HPDE6-E6E7 (cell line): ENCODE data around the gene WWOX.

Experiments
- DNase-seq: peaks from one replicate; pipeline ENCODE4 v3.0.0; 2011; ENCODE audit warnings: missing footprints; ENCODE audit errors: extremely low spot score

Gene WWOX

DNA sequence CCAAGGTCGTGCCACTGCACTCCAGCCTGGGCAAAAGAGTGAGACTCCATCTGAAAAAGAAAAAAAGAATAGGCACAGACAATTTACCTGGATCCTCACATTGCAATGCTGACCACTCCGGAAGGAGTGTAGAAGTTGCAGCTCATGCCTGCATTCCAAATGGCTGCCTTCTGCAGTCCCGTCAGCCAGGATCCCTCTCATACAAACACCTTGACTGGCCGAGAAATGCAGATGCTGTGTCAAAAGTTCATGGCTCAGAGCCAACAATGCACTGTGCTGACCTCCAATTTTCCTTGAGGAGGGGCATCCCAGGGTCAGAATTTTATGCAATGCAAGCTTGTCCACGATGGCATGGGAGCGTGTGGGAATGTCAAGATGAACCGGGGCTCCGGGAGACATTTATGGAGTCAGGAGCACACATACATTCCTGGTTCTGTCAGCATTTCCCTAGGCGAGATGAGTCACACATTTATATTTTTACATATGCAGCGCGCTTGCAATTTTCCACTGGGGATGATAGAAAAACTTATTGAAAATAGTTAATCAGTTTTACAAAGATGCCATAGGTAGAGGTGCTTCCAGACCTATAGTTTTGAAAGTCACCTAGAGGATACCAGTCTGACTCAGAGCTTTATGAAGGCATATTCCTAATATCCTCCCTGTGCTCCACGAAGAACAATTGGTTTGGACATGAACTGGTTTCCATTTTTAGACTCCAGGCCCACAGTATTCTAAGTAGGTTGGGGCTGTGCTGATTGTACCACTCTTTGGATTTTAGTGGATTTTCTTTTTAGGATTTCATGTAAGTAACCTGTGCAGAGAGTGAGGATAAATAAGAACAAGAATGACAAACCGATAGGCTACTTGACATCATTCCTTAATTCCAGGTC, 886.5 kb downstream of the WWOX start:
- no peak for DNase-seq

DNA sequence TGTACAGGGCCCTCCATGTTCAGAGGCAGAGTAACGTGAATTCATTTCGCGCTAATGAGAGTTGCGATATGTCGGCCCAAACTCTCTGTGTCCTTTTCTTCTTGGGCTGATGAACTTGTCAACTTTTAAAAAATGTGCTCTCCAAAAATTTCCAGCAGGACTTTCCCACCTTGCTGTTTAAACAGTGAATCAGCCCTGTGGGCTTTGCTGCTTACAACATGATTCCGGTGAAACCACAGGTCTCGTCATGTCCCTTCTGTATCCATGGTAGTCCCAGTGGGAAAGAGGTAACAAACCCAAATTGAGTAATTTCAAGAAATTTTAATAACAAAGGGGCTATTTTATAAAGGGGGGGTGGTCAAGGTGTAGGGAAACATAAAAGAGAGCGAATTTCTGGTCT, 888.2 kb downstream of the WWOX start:
- DNase-seq = no peak

DNA sequence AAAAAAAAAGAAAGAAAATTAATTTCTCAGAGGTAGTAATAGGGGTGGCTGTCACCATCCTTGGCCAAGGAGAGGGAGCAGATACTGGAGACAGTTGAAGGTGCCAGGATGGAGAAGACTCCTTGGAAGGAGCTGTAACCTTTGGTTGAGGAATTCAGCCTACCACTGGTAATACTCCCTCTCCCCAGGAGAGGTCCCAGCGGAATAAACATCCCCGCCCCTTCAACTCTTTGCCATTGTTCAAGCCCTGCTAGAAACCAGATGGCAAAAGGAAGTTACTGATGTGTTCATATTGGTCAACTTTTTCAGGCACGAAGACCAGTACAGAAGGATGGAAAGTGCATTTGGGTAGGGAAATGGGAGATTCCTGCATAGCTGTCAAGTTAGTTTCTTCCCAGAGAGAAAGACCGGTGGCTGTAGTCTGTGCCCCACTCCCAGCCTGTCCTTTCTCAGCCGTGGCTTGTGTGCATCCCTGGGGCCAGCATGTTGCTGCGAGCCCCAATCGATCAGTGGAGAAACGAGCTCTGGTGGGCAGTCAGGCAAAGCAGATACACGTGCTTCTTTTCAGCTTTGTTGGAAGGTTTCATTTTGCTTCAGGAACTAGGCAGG, 889.0 kb downstream of the WWOX start:
- DNase-seq = no peak

DNA sequence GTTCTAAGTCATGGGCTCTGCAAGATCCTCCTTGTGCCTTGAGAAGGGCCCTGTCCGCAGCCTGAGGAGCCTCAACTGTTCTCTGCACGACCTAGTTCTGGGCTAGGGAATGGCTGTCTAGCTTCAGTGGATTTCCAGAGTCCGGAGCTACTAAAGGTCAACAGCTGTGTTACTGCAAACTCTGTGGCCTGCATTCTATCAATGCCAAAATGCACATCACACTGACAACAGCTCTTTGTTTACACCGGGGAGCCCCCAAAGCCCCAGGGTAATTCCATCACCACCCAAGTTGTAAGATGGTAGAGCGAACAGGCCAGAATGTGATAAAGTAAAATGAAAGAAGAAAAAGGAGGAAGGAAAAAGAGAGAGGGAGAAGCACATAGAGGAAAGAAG, 890.9 kb downstream of the WWOX start:
- no peak for DNase-seq

DNA sequence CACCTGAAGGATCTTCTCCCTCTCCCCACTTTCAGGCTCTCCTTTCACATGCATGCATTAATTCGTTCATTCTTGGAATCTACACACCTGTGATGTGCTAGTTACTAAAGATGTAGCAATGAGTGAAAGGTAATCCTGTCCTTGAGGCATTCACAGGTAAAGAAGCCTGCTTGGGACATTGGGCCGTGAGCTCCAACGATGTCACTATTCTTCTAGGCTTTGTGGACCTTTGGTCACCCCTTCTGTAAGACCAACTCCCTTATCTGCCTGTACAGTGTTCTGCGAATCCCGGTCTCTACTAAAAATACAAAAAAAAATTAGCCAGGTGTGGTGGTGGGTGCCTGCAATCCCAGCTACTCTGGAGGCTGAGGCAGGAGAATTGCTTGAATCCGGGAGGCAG, 892.5 kb downstream of the WWOX start:
- no peak for DNase-seq

DNA sequence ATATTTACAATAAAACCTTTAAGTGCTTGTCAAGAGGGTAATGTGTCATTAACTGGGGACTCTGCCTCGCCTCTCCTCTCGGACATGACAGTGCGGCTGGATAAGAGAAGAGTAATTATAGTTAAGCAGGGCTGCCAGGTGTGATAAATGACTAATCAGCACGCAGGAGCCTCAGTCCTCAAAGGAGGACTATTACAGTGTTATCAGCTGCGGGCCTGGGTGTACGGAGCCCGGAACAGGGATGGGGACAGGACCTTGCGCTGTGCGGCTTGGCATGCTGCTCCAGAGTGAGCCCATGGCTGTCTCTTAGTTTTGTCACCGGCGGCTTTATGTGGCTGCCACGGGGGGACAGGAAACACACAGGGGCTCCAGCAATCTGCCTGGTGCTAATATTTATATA, 893.9 kb downstream of the WWOX start:
- no peak for DNase-seq

DNA sequence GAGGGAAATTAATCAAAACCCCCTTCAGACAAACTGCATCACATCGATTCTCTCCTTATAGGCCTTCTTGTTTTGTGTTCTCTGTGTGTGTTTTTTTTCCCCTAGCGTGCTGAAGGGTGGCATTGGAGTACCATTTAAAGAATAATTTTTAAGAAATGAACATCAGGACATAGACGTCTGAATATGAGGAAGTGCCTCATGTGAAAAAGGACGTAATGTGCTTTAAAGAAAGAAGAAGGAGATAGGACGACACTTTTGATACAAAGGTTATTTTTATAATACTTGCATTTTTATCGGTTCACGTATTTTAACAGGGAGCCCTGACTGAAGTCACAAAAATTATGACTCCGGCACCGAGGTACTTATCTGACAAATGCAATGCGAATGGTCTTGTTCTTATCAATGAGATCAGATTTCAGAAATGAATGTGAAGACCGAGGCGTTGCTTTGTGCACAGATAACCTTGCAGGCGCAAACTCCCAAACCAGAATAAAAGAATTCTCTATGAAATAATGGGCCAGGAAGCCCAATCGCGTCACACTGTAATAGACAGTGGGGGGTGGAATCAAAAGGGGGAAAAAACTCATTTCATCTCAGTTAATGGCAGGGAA, 894.8 kb downstream of the WWOX start:
- no peak for DNase-seq

DNA sequence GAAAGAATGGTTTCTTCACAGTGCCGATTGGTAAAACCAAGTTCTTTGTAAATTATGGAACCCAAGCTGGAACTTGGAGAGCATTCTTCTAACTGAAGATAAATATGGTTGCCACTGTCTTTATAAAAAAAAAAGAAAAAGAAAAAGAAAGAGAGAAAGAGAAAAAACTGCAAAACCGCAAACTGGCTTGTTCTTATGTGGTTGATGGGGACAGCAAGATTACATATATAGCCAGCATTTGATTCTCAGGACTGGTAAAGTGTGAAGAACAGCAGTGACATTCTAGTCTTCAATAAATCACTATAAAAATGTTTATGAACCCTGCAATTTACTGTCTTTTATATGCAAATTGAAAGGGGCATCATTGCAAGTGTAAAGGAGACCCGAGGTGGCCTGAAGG, 896.0 kb downstream of the WWOX start:
- DNase-seq = no peak

DNA sequence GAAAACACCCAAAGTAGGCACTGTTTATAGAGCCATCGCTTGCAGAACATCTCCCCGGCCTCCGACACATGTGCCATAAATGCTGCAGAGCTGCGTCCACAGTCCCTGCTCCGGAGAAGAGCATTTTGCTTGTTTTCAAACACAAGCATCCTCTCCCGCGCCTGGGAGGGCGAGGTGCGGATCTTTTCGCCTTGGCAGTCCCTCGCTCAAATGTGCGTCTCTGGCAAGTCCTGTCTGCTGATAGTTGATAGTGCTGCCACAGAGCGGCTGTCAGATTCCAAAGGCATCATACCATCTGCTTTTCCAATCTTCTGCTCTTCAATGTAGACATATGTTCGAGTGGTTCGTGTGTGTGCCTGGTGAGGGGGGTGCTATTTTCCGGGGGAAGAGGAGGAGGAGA, 897.3 kb downstream of the WWOX start:
- no peak for DNase-seq

DNA sequence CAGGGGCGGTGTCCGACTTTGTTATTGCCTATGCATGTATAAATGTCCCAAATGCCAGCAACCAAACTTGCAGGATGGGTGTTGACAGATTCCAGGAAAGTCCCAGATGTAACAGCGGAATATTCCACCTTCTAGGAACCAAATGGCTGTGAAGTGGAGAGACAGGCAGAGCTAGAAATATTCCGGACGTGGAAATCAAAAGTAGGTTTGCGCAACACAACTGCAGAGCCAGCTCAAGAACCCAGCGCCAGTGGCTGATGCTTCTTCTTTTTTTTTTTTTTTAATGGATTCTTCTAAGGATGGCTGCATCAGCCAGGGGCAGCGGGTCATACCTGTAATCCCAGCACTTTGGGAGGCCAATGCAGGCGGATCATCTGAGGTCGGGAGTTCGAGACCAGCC, 899.4 kb downstream of the WWOX start:
- no peak for DNase-seq

DNA sequence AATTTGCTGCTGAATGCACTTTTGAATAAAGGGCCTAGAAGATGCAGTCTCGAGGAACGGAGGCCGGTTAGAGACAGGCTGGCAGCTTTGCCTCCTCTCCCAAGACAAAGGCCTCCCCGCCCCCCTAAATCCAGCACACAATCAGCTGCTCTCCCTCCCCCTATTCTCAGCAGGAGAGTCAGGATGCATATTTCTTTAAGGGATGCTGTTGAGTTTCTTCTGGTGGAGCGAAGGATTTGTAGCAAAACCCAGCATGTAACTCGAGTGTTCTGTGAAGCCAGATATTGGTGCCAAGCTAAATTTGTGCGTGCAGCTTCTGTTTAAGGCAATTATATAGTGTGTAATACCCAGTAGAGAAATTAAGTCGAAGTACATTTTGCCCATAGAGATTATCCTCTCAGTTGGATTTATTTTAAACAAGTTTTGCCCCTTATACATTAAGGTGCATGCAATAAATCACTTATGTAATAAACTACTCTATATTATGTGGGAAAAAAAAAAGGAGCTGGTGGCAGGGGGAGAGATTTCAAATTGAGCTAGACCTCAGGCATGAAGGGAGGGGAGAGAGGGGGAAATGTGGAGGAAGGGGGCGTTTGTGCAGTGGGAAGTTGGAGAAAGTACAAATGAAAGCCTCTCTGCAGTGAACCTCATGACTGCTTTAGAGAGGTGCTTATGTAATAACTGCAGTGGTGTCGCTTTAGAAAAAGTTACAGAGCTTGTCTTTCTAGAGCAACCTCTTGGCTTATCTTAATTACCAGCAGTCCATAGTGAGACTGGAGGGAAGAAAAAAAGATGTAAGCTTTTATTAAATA, 901.9 kb downstream of the WWOX start:
- no peak for DNase-seq

DNA sequence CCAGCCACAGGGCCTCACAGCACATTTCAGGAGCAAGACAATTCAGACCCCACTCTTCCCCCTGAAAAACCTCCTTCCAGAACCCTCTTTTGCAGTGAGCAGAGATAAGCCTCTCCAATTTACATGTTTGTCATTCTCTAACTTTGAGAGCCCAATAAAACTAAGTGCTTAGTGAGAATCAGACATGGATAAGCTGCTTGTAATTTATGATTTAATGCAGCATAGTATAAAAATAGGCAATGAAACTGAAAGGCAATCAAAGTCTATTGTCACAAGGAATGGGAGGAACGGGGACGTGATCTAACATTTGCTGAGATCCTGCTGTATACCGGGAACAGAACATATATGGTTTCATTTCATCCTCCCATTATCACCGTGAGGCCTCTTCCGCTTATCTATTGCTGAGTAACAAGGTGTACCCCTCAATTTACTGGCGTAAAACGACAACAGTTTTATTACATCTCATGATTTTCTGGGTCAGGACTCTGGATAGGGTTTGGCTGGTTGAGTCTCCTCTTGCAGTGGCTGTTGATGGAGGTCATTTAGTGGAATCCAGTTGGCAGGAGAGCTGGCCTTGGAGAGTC, 903.7 kb downstream of the WWOX start:
- no peak for DNase-seq

DNA sequence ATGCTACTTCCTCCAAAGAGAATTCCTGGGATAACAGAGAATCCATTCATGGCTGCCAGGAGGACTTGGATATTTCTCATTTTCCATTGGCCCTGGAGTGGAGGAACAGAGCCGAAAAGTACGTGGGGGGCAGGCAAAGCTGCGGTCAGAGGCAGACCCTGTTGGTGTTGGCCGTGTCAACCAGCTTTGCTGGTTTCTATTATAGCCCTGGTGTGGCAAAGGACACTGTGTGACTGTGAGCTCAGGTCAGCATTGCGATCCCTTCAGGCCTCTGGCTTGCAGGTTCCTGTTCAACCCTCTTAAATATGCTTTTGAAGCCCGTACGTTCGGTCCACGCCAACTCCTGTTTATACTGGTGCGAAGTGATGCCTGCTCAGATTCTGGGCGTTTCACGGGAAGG, 904.9 kb downstream of the WWOX start:
- no peak for DNase-seq

DNA sequence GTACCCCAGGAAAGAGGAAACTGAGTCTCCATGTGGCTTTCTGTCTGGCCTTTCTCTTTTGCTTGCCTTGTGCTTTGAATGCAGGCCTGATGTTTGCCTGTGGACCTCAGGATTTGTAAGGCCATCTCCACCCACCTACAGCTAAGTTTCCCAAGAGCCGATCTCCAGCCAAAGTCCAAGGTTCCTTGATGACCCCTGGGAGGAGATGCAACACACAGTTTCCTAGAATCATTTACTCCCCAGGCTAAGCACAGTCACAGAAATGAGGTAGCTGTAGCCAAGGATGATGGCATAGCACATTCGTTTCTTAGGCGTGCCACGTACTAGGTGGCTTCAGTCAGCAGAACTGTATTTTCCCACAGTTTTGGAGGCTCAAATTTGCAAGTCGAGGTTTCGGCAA, 905.6 kb downstream of the WWOX start:
- no peak for DNase-seq

DNA sequence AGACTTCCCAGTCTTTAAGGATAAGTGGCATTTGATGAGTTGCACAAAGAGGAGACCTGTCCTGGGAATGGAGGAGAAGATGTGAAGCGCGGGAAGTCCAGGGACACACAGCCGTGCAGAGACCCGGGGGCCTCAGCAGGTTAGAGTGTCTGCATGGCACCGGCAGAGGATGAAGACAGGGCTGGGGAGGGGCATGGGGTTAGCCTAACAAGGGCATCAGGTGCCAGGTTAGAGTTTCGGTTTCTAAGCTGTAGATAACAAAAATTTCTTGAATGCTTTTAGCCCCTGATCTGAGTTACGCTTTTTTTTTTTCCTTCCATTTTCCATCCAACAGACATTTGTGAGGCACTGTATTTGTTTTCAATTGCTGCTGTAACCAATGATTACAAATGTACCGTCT, 906.8 kb downstream of the WWOX start:
- no peak for DNase-seq

DNA sequence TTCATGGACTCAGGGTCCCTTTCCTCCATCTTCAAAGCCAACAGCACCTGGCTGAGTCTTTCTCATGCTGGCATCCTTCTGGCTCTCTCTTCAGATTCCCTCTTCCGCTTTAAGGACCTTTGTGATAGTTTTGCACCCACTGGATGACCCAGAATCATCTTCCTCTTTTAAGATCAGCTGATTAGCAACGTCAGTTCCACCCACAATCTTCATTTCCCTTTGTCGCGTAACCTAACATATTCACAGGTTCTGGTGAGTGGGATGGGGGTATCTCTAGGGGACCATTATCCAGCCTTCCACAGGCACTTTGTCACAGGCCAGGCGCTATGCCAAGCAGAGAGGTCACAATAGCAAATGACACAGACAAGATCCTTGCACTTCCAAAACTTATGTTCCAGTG, 907.3 kb downstream of the WWOX start:
- DNase-seq = no peak

DNA sequence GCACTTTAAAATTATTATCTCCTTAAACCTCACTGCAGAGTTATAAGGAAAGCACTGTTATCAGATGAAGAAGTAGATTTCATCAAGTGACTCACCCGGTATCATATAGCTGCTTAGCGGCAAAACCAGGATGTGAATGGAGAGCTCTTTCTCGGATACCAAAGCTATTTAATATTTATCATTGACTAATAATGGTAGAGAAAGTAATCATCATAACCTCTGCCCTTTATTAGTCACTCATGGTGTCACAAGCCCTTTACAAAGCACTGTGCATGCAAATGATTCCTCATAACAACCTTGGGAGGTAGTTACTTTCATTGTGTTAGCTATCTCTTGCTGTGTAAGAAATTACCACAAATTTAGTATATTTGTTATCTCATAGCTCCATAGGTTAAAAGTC, 908.2 kb downstream of the WWOX start:
- DNase-seq = no peak

DNA sequence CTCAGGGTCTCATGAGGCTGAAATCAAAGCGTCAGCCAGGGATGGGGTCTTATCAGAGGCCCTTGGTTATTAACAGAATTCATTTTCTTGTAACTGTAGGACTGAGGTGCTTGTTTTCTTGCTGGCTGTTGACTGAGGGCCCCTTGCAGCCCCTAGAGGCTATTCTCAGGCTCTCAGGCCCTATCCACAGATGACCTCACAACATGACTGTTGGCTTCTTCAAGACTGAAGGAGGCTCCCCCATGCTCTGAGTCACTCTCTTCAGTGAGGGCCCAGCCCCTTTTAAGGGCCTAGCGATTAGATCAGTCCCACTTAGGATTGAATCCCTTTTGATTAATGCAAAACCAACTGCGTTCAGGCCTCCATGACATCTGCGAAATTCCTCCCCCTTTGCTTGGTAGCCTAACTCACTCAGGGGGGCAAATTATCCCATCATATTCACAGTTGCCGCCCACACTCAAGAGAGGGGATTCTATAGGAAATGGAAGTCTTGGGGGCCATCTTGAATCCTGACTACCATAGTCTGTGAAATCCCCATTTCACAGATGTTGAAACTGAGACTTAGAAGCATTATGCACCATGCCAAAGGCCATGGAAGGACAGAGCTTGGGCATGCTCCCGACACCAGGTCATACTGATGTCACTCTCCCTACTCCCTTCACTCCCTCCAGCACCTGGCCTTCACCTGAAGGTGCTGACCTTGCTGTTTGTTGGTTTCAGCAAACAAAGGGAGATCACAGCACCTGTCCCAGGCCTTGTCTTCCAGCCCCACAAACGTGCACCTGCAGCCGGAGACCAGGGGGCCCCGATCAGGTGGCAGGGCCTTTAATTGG, 908.8 kb downstream of the WWOX start:
- no peak for DNase-seq

DNA sequence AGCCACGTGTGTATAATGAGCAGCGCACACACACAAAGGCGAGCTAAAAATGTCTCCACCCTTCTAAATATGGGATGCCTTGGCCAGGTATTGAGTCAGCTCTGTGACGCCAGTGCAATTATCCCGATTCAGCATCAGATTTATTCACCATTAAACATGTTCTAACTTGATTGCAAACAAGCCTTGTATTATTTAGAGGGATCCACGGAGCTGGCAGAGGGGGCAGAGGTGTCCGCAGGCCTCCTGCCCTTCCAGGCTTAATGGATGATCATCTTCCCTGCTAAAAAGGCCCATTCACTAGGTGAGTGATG, 909.4 kb downstream of the WWOX start:
- no peak for DNase-seq

DNA sequence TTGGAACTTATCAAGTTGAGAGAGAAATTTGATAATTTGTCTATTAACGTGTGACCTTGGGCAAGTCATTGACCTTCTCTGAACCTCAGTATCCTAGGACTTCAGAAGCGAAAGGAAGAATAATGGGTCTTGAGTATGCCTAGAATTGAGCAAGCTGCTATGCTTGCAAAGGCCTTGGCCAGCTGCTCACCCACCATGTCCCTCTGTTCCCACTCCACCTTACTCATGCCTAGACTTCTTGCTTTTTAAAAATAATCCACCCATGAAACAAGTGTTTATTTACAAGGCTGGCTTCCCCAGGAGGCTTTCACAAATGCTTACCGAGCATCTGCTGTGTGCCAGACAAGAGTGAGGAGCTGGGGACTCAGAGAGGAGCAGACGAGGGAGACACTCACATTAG, 910.4 kb downstream of the WWOX start:
- DNase-seq = no peak

DNA sequence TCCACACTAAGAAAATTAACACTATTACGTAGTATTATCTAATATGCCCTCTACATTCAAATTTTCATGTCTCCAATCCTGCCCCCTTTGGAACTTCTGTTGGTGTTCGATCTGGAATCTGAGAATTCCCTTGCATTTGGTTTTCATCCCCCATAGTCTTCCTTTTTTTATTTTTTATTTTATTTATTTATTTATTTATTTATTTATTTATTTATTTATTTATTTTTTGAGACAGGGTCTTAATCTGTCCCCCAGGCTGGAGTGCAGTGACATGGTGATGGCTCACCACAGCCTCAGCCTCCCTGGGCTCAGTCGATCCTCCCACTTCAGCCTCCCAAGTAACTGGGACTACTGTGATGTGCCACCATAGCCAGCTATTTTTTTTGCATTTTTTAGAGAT, 911.8 kb downstream of the WWOX start:
- DNase-seq = no peak
